CD14-positive monocyte (primary cell): ENCODE data around the gene HOXD11. TPM values are rescaled to one million over a fixed set of nuclear protein-coding genes. Genes with fewer than 3 reads are reported as not detected.
A peak's percentile ranks its signal among the peaks of the same experiment; 100 is the strongest.

ENCODE experiments used
- DNase-seq, 3 donors: peaks; one replicate each; pipeline ENCODE4 v3.0.0-alpha.2; 2011 to 2022
- H2AFZ ChIP-seq: 2 replicates; pipeline ENCODE4 v1.6.0; 2012; ENCODE audit warnings: mild to moderate bottlenecking, low read depth, low read length, inconsistent platforms; ENCODE audit not compliant: insufficient read depth, poor library complexity, severe bottlenecking
- H3K27ac ChIP-seq, 2 donors: 1 replicate in 1 of 2; 2 replicates in 1 of 2; pipeline ENCODE4 v1.5.1; 2012 to 2013; ENCODE audit warnings: low read length in 2 of 2, control low read depth in 1 of 2, inconsistent platforms in 1 of 2, low read depth in 1 of 2, mild to moderate bottlenecking in 1 of 2
- H3K27me3 ChIP-seq, 2 donors: one replicate each; pipeline versions ENCODE4 v1.6.0 to v1.6.1; 2011 to 2013; ENCODE audit warnings: low read length in 2 of 2; ENCODE audit not compliant: control insufficient read depth in 2 of 2, insufficient read depth in 2 of 2
- H3K36me3 ChIP-seq, 2 donors: replicated peaks in 1 of 2; 1 replicate in 1 of 2; 2 replicates in 1 of 2; pipeline versions ENCODE4 v1.5.1 to v1.6.1; 2012 to 2013; ENCODE audit warnings: low read length in 2 of 2, control low read depth in 1 of 2, inconsistent platforms in 1 of 2, mild to moderate bottlenecking in 1 of 2; ENCODE audit not compliant: insufficient read depth in 2 of 2, control insufficient read depth in 1 of 2
- H3K4me1 ChIP-seq, 2 donors: 1 replicate in 1 of 2; 2 replicates in 1 of 2; pipeline versions ENCODE4 v1.5.1 to v1.6.1; 2012 to 2013; ENCODE audit warnings: low read length in 2 of 2, control low read depth in 1 of 2, inconsistent platforms in 1 of 2, mild to moderate bottlenecking in 1 of 2, moderate library complexity in 1 of 2; ENCODE audit not compliant: insufficient read depth in 2 of 2, control insufficient read depth in 1 of 2
- H3K4me2 ChIP-seq: replicated peaks from 2 replicates; pipeline ENCODE3; 2012; ENCODE audit warnings: low read length, moderate library complexity, mild to moderate bottlenecking; ENCODE audit not compliant: poor library complexity, severe bottlenecking; ENCODE audit errors: extremely low read depth
- H3K4me3 ChIP-seq, 3 experiments: fragments of 200-600 bp in 1 of 3; sonication (generic) in 1 of 3; replicated peaks in 1 of 3; 1 replicate in 2 of 3; 2 replicates in 1 of 3; pipeline ENCODE4 v1.5.1; 2011 to 2013; ENCODE audit warnings: low read length in 3 of 3, mild to moderate bottlenecking in 3 of 3, control low read depth in 2 of 3, low read depth in 2 of 3, inconsistent platforms in 1 of 3, moderate library complexity in 1 of 3
- H3K79me2 ChIP-seq: 2 replicates; pipeline ENCODE4 v1.6.0; 2012; ENCODE audit warnings: mild to moderate bottlenecking, control low read depth, inconsistent platforms, low read length, moderate library complexity; ENCODE audit not compliant: insufficient read depth
- H3K9ac ChIP-seq: 2 replicates; pipeline ENCODE4 v1.6.0; 2017; ENCODE audit warnings: low read length, mild to moderate bottlenecking; ENCODE audit not compliant: insufficient read depth, poor library complexity, severe bottlenecking
- H3K9me3 ChIP-seq, 2 donors: replicated peaks in 1 of 2; 1 replicate in 1 of 2; 2 replicates in 1 of 2; pipeline versions ENCODE4 v1.5.1 to v1.6.1; 2012 to 2013; ENCODE audit warnings: low read length in 2 of 2, control low read depth in 1 of 2; ENCODE audit not compliant: control insufficient read depth in 1 of 2, insufficient read depth in 1 of 2
- H4K20me1 ChIP-seq: 2 replicates; pipeline ENCODE4 v1.6.0; 2012; ENCODE audit warnings: mild to moderate bottlenecking, low read length, control low read depth, moderate library complexity; ENCODE audit not compliant: insufficient read depth
- H3K27ac Mint-ChIP-seq, 7 donors: one replicate each; pipeline ENCODE4 v1.8.0; 2020; ENCODE audit warnings: mild to moderate bottlenecking in 7 of 7, mixed read lengths in 7 of 7, moderate library complexity in 6 of 7, inconsistent platforms in 2 of 7
- H3K27me3 Mint-ChIP-seq, 3 donors: one replicate each; pipeline ENCODE4 v1.8.0; 2021 to 2022; ENCODE audit warnings: low read depth in 3 of 3, mild to moderate bottlenecking in 3 of 3, mixed read lengths in 3 of 3, moderate library complexity in 3 of 3, inconsistent platforms in 1 of 3
- H3K36me3 Mint-ChIP-seq, 2 donors: one replicate each; pipeline ENCODE4 v1.8.0; 2020; ENCODE audit warnings: mixed read lengths in 2 of 2, inconsistent platforms in 1 of 2, mild to moderate bottlenecking in 1 of 2
- H3K4me1 Mint-ChIP-seq: one replicate; pipeline ENCODE4 v1.8.0; 2020; ENCODE audit warnings: mild to moderate bottlenecking, mixed read lengths
- H3K4me3 Mint-ChIP-seq, 2 donors: one replicate each; pipeline ENCODE4 v1.8.0; 2020; ENCODE audit warnings: mild to moderate bottlenecking in 2 of 2, mixed read lengths in 2 of 2, moderate library complexity in 1 of 2
- H3K9me3 Mint-ChIP-seq, 7 donors: one replicate each; pipeline ENCODE4 v1.8.0; 2020 to 2022; ENCODE audit warnings: mixed read lengths in 7 of 7, mild to moderate bottlenecking in 6 of 7, moderate library complexity in 6 of 7, inconsistent platforms in 2 of 7
- WGBS: methylation state at CpG from one replicate; pipeline ENCODE4 v1.1.5; 2013; ENCODE audit warnings: missing lambda C conversion rate; ENCODE audit not compliant: insufficient coverage; 5-methylcytosine and 5-hydroxymethylcytosine counted together
- intact Hi-C, 2 donors: fragments of 100-400 bp; cut with micrococcal nuclease; formaldehyde crosslinking; loops; one replicate each; pipeline versions ENCODE4 v1.15.0 to v1.15.1; 2023
- polyA plus RNA-seq, 3 donors: library from polyadenylated mRNA; depleted of rRNA in 1 of 3; unstranded in 2 of 3; stranded (reverse) in 1 of 3; fragments of 300-500 nt in 2 of 3; fragments of >200 nt in 1 of 3; fragmentation: Illumina TruSeq in 2 of 3; gene quantifications; 1 replicate in 2 of 3; 2 replicates in 1 of 3; pipeline ENCODE4 v1.2.3, GENCODE V29; 2012 to 2021
- TF ChIP-seq, protein P1 (sequence below): fragments of 200-600 bp; IDR thresholded peaks from one replicate; pipeline ENCODE4 v1.8.0; 2022; ENCODE audit warnings: antibody characterized with exemption, mild to moderate bottlenecking

HOXD11 gene
- polyA plus RNA-seq, 3 donors: not detected

DNA sequence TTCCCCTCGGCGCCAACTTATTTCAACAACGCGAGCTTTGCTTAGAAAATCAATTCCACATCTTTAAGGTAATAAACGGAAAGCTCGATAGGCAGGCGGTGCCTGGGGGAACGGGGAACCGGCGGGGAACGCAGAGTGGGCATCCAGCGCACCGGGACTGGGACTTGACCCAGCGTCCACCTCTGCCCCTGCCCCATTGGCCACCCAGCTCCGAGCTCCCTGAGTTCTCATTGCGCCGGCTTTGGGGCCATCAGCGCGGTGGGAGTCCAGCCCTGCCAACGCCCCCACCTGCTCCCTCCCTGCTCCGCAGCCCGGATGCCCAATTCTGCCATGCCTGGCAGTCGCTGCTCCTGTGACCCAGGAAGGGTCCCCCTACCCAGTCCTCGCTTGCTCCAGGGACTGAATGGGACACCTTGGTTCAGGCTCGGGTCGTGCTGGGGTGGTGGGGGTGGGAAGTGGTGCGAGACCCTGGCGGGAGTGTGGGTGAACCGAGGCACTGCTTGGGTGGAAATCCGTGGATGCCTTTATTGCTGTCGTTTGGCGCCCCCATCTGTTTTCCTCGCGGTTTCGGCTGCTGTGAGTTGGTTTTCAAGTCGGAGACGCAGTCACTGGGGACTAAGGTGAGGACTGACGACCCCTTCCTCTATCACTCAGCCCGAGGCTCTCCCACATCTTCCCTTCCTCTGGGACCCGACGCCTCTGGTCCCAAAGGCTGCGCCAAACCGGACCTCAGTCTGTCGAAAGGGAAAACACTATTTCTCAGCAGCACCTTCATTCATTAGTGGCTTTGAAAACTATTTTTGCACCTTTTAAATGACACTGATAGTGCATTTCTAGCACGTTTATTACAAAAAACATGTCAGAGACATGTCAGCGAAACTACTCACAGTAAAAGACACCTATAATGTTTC, 21.0 kb upstream of the HOXD11 start:
- H3K27me3 Mint-ChIP-seq: peaks cover 100% of the 10 kb centered on the region in 3 donors
- H3K36me3 Mint-ChIP-seq: peaks cover 4 to 18% of the 10 kb centered on the region in 2 donors
- Histone ChIP-seq H3K9me3 (peaks cover 2 to 91% of the 10 kb centered on the region in 2 donors), H3K27ac (no peak overlapping the region), H3K36me3 (no peaks in the 10 kb centered on the region), H2AFZ (no peak overlapping the region), H4K20me1 (no peaks in the 10 kb centered on the region), H3K27me3 (peaks cover 98 to 100% of the 10 kb centered on the region in 2 donors), H3K9ac (no peak overlapping the region), H3K4me3 (no peak overlapping the region), H3K4me1 (peaks cover 8 to 15% of the 10 kb centered on the region in 2 donors), H3K4me2 (no peak overlapping the region), H3K79me2 (no peaks in the 10 kb centered on the region)
- H3K9me3 Mint-ChIP-seq: peaks cover under 1 to 51% (median 26%) of the 10 kb centered on the region in 7 donors
- no peak for DNase-seq
- H3K27ac Mint-ChIP-seq: no peak overlapping the region
- WGBS: 2% methylated on average over 33 of the region's 46 CpGs
- TF ChIP-seq, protein P1, sequence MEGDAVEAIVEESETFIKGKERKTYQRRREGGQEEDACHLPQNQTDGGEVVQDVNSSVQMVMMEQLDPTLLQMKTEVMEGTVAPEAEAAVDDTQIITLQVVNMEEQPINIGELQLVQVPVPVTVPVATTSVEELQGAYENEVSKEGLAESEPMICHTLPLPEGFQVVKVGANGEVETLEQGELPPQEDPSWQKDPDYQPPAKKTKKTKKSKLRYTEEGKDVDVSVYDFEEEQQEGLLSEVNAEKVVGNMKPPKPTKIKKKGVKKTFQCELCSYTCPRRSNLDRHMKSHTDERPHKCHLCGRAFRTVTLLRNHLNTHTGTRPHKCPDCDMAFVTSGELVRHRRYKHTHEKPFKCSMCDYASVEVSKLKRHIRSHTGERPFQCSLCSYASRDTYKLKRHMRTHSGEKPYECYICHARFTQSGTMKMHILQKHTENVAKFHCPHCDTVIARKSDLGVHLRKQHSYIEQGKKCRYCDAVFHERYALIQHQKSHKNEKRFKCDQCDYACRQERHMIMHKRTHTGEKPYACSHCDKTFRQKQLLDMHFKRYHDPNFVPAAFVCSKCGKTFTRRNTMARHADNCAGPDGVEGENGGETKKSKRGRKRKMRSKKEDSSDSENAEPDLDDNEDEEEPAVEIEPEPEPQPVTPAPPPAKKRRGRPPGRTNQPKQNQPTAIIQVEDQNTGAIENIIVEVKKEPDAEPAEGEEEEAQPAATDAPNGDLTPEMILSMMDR: peak; percentile 13
- intact Hi-C loops: no loop called here
- H3K4me1 Mint-ChIP-seq: peaks cover 23% of the 10 kb centered on the region
- H3K4me3 Mint-ChIP-seq: peak overlapping the region in 1 of 2 donors; percentile 98

GRCh38 chr2:176087330-176088047, 19.6 kb upstream of the HOXD11 start:
- Histone ChIP-seq H3K4me3 (peak overlapping the region in 1 of 3 experiments; percentile 48), H2AFZ (peak overlapping the region; percentile 44), H3K4me2 (peak overlapping the region; percentile 64), H3K9ac (no peak overlapping the region), H3K27ac (no peak overlapping the region), H3K4me1 (peaks cover 8 to 11% of the 10 kb centered on the region in 2 donors), H3K36me3 (no peaks in the 10 kb centered on the region), H4K20me1 (no peaks in the 10 kb centered on the region), H3K27me3 (peaks cover 96 to 98% of the 10 kb centered on the region in 2 donors), H3K9me3 (peaks cover 0 to 89% of the 10 kb centered on the region in 2 donors), H3K79me2 (no peaks in the 10 kb centered on the region)
- 17% methylated on average over 24 of the region's 29 CpGs for WGBS
- intact Hi-C loops: no loop called here
- TF ChIP-seq, protein P1: no peak
- Mint-ChIP-seq H3K9me3 (peaks cover 0 to 49% (median 26%) of the 10 kb centered on the region in 7 donors), H3K4me3 (peak overlapping the region; percentile 79 to 98), H3K27me3 (peaks cover 97 to 99% (median 98%) of the 10 kb centered on the region in 3 donors), H3K27ac (no peak overlapping the region), H3K4me1 (peaks cover 28% of the 10 kb centered on the region), H3K36me3 (peaks cover 0 to 15% of the 10 kb centered on the region in 2 donors)
- DNase-seq: no peak
